HL-60/S4 treated with phorbol 12-myristate 13-acetate at 8.2 ng/mL for 4 days and 3 days (cell line): ENCODE measurements around the gene TSHZ1.
"Not testable (repeated sequence)": the region's sequence is repeated elsewhere in the genome, so short reads cannot be mapped to it uniquely, and the experiment has no call there.

Experiments
- in situ Hi-C: fragments of 300-500 bp; cut with MboI; formaldehyde crosslinking; loops from 2 replicates; pipeline ENCODE4 v1.15.0; 2022; ENCODE audit warnings: low sequenced_read_pairs

The TSHZ1 gene

GRCh38 chr18:75291460-75291859, 80.9 kb downstream of the TSHZ1 start:
- in situ Hi-C loops = no loop called here

GRCh38 chr18:75293591-75293990, 83.0 kb downstream of the TSHZ1 start:
- in situ Hi-C loops = no loop called here

GRCh38 chr18:75297731-75298130, 87.1 kb downstream of the TSHZ1 start:
- in situ Hi-C loops = no loop called here

- in situ Hi-C loops = no loop called here
Measured at GRCh38 chr18:75304678-75305557, 94.3 kb downstream of the TSHZ1 start.

GRCh38 chr18:75305984-75306383, 95.4 kb downstream of the TSHZ1 start:
- in situ Hi-C loops = no loop called here

- in situ Hi-C loops = no loop called here
Measured at GRCh38 chr18:75307530-75307929, 96.9 kb downstream of the TSHZ1 start.

- in situ Hi-C loops = no loop called here
Measured at GRCh38 chr18:75309564-75309963, 99.0 kb downstream of the TSHZ1 start.

- in situ Hi-C loops = no loop called here
Measured at GRCh38 chr18:75314117-75314516, 103.5 kb downstream of the TSHZ1 start.

- in situ Hi-C loops = no loop called here
Measured at GRCh38 chr18:75314606-75315005, 104.0 kb downstream of the TSHZ1 start.

GRCh38 chr18:75316223-75316622, 105.6 kb downstream of the TSHZ1 start:
- in situ Hi-C loops = no loop called here

GRCh38 chr18:75316826-75317225, 106.2 kb downstream of the TSHZ1 start:
- in situ Hi-C loops = no loop called here

- in situ Hi-C loops = no loop called here
Measured at GRCh38 chr18:75317300-75317699, 106.7 kb downstream of the TSHZ1 start.

GRCh38 chr18:75317703-75318102, 107.1 kb downstream of the TSHZ1 start:
- in situ Hi-C loops = no loop called here

GRCh38 chr18:75319905-75320304, 109.3 kb downstream of the TSHZ1 start:
- in situ Hi-C loops = no loop called here

- in situ Hi-C loops = no loop called here
Measured at GRCh38 chr18:75320506-75320905, 109.9 kb downstream of the TSHZ1 start.

- in situ Hi-C loops = no loop called here
Measured at GRCh38 chr18:75321431-75321830, 110.8 kb downstream of the TSHZ1 start.

- in situ Hi-C loops = no loop called here
Measured at GRCh38 chr18:75322206-75322605, 111.6 kb downstream of the TSHZ1 start.

- in situ Hi-C loops = no loop called here
Measured at GRCh38 chr18:75323821-75324585, 113.4 kb downstream of the TSHZ1 start.

GRCh38 chr18:75324686-75325257, 114.2 kb downstream of the TSHZ1 start:
- in situ Hi-C loops = no loop called here

GRCh38 chr18:75329753-75330152, 119.2 kb downstream of the TSHZ1 start:
- in situ Hi-C loops = not testable (repeated sequence)

- in situ Hi-C loops = no loop called here
Measured at GRCh38 chr18:75330308-75330707, 119.7 kb downstream of the TSHZ1 start.

- in situ Hi-C loops = no loop called here
Measured at GRCh38 chr18:75334869-75335268, 124.3 kb downstream of the TSHZ1 start.
